ENCODE data around the gene TMA7B.

GRCh38 chr22:39966470-39966869, 6.3 kb downstream of the TMA7B start:
- no peak for TF ChIP-seq CTCF (IDR thresholded peaks at IDR 0.05 in 8 of 11, conservative IDR thresholded peaks at IDR 0.05 in 3 of 11)
- no peak for TF ChIP-seq POLR2AphosphoS5 (IDR thresholded peaks at IDR 0.05)
- TF ChIP-seq POLR2A (IDR thresholded peaks at IDR 0.05): no peak
